CD14-positive monocyte (primary cell): ENCODE measurements around the gene STK11. TPM values are rescaled to one million over a fixed set of nuclear protein-coding genes. Genes with fewer than 3 reads are reported as not detected.

Experiments
- DNase-seq, 3 donors: peaks; one replicate each; pipeline ENCODE4 v3.0.0-alpha.2; 2011 to 2022
- H2AFZ ChIP-seq: 2 replicates; pipeline ENCODE4 v1.6.0; 2012; ENCODE audit warnings: mild to moderate bottlenecking, low read depth, low read length, inconsistent platforms; ENCODE audit not compliant: insufficient read depth, poor library complexity, severe bottlenecking
- H3K27ac ChIP-seq, 2 donors: 1 replicate in 1 of 2; 2 replicates in 1 of 2; pipeline ENCODE4 v1.5.1; 2012 to 2013; ENCODE audit warnings: low read length in 2 of 2, control low read depth in 1 of 2, inconsistent platforms in 1 of 2, low read depth in 1 of 2, mild to moderate bottlenecking in 1 of 2
- H3K27me3 ChIP-seq, 2 donors: one replicate each; pipeline versions ENCODE4 v1.6.0 to v1.6.1; 2011 to 2013; ENCODE audit warnings: low read length in 2 of 2; ENCODE audit not compliant: control insufficient read depth in 2 of 2, insufficient read depth in 2 of 2
- H3K36me3 ChIP-seq, 2 donors: replicated peaks in 1 of 2; 1 replicate in 1 of 2; 2 replicates in 1 of 2; pipeline versions ENCODE4 v1.5.1 to v1.6.1; 2012 to 2013; ENCODE audit warnings: low read length in 2 of 2, control low read depth in 1 of 2, inconsistent platforms in 1 of 2, mild to moderate bottlenecking in 1 of 2; ENCODE audit not compliant: insufficient read depth in 2 of 2, control insufficient read depth in 1 of 2
- H3K4me1 ChIP-seq, 2 donors: 1 replicate in 1 of 2; 2 replicates in 1 of 2; pipeline versions ENCODE4 v1.5.1 to v1.6.1; 2012 to 2013; ENCODE audit warnings: low read length in 2 of 2, control low read depth in 1 of 2, inconsistent platforms in 1 of 2, mild to moderate bottlenecking in 1 of 2, moderate library complexity in 1 of 2; ENCODE audit not compliant: insufficient read depth in 2 of 2, control insufficient read depth in 1 of 2
- H3K4me2 ChIP-seq: replicated peaks from 2 replicates; pipeline ENCODE3; 2012; ENCODE audit warnings: low read length, moderate library complexity, mild to moderate bottlenecking; ENCODE audit not compliant: poor library complexity, severe bottlenecking; ENCODE audit errors: extremely low read depth
- H3K4me3 ChIP-seq, 3 experiments: fragments of 200-600 bp in 1 of 3; sonication (generic) in 1 of 3; replicated peaks in 1 of 3; 1 replicate in 2 of 3; 2 replicates in 1 of 3; pipeline ENCODE4 v1.5.1; 2011 to 2013; ENCODE audit warnings: low read length in 3 of 3, mild to moderate bottlenecking in 3 of 3, control low read depth in 2 of 3, low read depth in 2 of 3, inconsistent platforms in 1 of 3, moderate library complexity in 1 of 3
- H3K79me2 ChIP-seq: 2 replicates; pipeline ENCODE4 v1.6.0; 2012; ENCODE audit warnings: mild to moderate bottlenecking, control low read depth, inconsistent platforms, low read length, moderate library complexity; ENCODE audit not compliant: insufficient read depth
- H3K9ac ChIP-seq: 2 replicates; pipeline ENCODE4 v1.6.0; 2017; ENCODE audit warnings: low read length, mild to moderate bottlenecking; ENCODE audit not compliant: insufficient read depth, poor library complexity, severe bottlenecking
- H3K9me3 ChIP-seq, 2 donors: replicated peaks in 1 of 2; 1 replicate in 1 of 2; 2 replicates in 1 of 2; pipeline versions ENCODE4 v1.5.1 to v1.6.1; 2012 to 2013; ENCODE audit warnings: low read length in 2 of 2, control low read depth in 1 of 2; ENCODE audit not compliant: control insufficient read depth in 1 of 2, insufficient read depth in 1 of 2
- H4K20me1 ChIP-seq: 2 replicates; pipeline ENCODE4 v1.6.0; 2012; ENCODE audit warnings: mild to moderate bottlenecking, low read length, control low read depth, moderate library complexity; ENCODE audit not compliant: insufficient read depth
- H3K27ac Mint-ChIP-seq, 7 donors: one replicate each; pipeline ENCODE4 v1.8.0; 2020; ENCODE audit warnings: mild to moderate bottlenecking in 7 of 7, mixed read lengths in 7 of 7, moderate library complexity in 6 of 7, inconsistent platforms in 2 of 7
- H3K27me3 Mint-ChIP-seq, 3 donors: one replicate each; pipeline ENCODE4 v1.8.0; 2021 to 2022; ENCODE audit warnings: low read depth in 3 of 3, mild to moderate bottlenecking in 3 of 3, mixed read lengths in 3 of 3, moderate library complexity in 3 of 3, inconsistent platforms in 1 of 3
- H3K36me3 Mint-ChIP-seq, 2 donors: one replicate each; pipeline ENCODE4 v1.8.0; 2020; ENCODE audit warnings: mixed read lengths in 2 of 2, inconsistent platforms in 1 of 2, mild to moderate bottlenecking in 1 of 2
- H3K4me1 Mint-ChIP-seq: one replicate; pipeline ENCODE4 v1.8.0; 2020; ENCODE audit warnings: mild to moderate bottlenecking, mixed read lengths
- H3K4me3 Mint-ChIP-seq, 2 donors: one replicate each; pipeline ENCODE4 v1.8.0; 2020; ENCODE audit warnings: mild to moderate bottlenecking in 2 of 2, mixed read lengths in 2 of 2, moderate library complexity in 1 of 2
- H3K9me3 Mint-ChIP-seq, 7 donors: one replicate each; pipeline ENCODE4 v1.8.0; 2020 to 2022; ENCODE audit warnings: mixed read lengths in 7 of 7, mild to moderate bottlenecking in 6 of 7, moderate library complexity in 6 of 7, inconsistent platforms in 2 of 7
- WGBS: methylation state at CpG from one replicate; pipeline ENCODE4 v1.1.5; 2013; ENCODE audit warnings: missing lambda C conversion rate; ENCODE audit not compliant: insufficient coverage; 5-methylcytosine and 5-hydroxymethylcytosine counted together
- intact Hi-C, 2 donors: fragments of 100-400 bp; cut with micrococcal nuclease; formaldehyde crosslinking; loops; one replicate each; pipeline versions ENCODE4 v1.15.0 to v1.15.1; 2023
- polyA plus RNA-seq, 3 donors: library from polyadenylated mRNA; depleted of rRNA in 1 of 3; unstranded in 2 of 3; stranded (reverse) in 1 of 3; fragments of 300-500 nt in 2 of 3; fragments of >200 nt in 1 of 3; fragmentation: Illumina TruSeq in 2 of 3; gene quantifications; 1 replicate in 2 of 3; 2 replicates in 1 of 3; pipeline ENCODE4 v1.2.3, GENCODE V29; 2012 to 2021
- TF ChIP-seq, protein P1 (sequence below): fragments of 200-600 bp; IDR thresholded peaks from one replicate; pipeline ENCODE4 v1.8.0; 2022; ENCODE audit warnings: antibody characterized with exemption, mild to moderate bottlenecking

The STK11 gene
- polyA plus RNA-seq, 3 donors = 6.2 to 72.1 (median 15.4) TPM

DNA sequence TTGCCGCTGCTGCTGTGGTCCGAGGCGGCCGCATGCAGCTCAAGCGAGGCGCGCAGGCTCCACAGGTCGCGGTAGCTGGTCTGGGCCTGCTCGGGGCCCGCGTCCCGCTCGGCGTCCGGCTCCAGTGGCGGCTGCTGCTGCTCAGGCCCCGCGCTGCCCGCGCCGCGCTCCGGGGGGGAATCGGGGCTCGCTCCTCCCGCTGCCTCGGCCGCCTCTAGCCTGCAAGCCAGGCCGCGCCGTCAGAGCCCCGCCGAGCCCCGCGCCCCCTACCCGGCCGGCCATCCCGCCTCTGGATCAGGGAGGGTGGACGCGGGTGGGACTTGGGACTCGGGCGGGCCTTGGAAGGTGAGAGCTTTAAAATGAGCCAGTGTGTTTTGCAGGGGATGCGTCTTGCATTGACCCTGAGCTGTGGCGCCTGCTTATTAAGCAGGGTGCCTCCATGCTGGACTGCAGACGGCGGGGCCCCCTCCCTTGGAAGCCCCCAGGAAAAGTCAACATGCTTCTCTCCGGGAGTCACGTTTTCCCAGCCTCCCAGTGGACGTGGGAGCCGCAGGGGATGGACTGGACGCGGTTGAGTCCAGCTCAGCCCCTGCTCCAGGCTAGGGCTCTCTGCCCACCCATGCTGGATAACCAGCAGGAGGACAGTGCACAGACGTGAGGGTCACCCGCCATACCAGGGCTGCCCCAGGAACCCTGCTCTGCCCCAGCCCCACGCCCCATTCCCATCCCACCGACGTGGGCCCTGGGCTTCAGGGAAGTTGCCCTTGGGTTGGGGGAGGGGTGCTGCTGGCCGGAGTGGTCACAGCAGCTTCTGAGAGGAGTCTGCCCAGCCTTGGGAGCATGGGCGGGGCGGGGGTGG, 24.6 kb downstream of the STK11 start:
- 93% methylated on average over 48 of the region's 61 CpGs for WGBS
- H3K27ac ChIP-seq = no peak overlapping the region
- DNase-seq = no peak
- Mint-ChIP-seq H3K27ac (no peak overlapping the region), H3K4me1 (peaks cover 6% of the 10 kb centered on the region), H3K36me3 (peaks cover 5 to 12% of the 10 kb centered on the region in 2 donors), H3K27me3 (peaks cover 5 to 9% (median 5%) of the 10 kb centered on the region in 3 donors), H3K9me3 (peaks cover 0 to 10% (median 3%) of the 10 kb centered on the region in 7 donors), H3K4me3 (no peak overlapping the region)
- H3K4me1 ChIP-seq = no peaks in the 10 kb centered on the region
- no peak overlapping the region for H2AFZ ChIP-seq
- H3K4me3 ChIP-seq = no peak overlapping the region
- H3K9ac ChIP-seq = no peak overlapping the region
- peaks cover 10 to 27% of the 10 kb centered on the region in 2 donors for H3K36me3 ChIP-seq
- intact Hi-C loops = no loop called here
- H3K4me2 ChIP-seq = no peak overlapping the region
- peaks cover 0 to under 1% of the 10 kb centered on the region in 2 donors for H3K27me3 ChIP-seq
- peaks cover 14% of the 10 kb centered on the region for H4K20me1 ChIP-seq
- H3K9me3 ChIP-seq = no peaks in the 10 kb centered on the region
- H3K79me2 ChIP-seq = no peaks in the 10 kb centered on the region
- TF ChIP-seq, protein P1, sequence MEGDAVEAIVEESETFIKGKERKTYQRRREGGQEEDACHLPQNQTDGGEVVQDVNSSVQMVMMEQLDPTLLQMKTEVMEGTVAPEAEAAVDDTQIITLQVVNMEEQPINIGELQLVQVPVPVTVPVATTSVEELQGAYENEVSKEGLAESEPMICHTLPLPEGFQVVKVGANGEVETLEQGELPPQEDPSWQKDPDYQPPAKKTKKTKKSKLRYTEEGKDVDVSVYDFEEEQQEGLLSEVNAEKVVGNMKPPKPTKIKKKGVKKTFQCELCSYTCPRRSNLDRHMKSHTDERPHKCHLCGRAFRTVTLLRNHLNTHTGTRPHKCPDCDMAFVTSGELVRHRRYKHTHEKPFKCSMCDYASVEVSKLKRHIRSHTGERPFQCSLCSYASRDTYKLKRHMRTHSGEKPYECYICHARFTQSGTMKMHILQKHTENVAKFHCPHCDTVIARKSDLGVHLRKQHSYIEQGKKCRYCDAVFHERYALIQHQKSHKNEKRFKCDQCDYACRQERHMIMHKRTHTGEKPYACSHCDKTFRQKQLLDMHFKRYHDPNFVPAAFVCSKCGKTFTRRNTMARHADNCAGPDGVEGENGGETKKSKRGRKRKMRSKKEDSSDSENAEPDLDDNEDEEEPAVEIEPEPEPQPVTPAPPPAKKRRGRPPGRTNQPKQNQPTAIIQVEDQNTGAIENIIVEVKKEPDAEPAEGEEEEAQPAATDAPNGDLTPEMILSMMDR = no peak

GRCh38 chr19:1230783-1231489, 25.4 kb downstream of the STK11 start:
- Histone ChIP-seq H3K9ac (no peak overlapping the region), H3K79me2 (no peaks in the 10 kb centered on the region), H4K20me1 (peaks cover 7% of the 10 kb centered on the region), H3K36me3 (peaks cover 7 to 22% of the 10 kb centered on the region in 2 donors), H3K4me1 (no peaks in the 10 kb centered on the region), H3K9me3 (no peaks in the 10 kb centered on the region), H3K4me2 (no peak overlapping the region), H3K4me3 (no peak overlapping the region), H2AFZ (no peak overlapping the region), H3K27me3 (peaks cover 0 to 8% of the 10 kb centered on the region in 2 donors), H3K27ac (no peak overlapping the region)
- peaks cover 5 to 11% of the 10 kb centered on the region in 2 donors for H3K36me3 Mint-ChIP-seq
- peaks cover 9 to 17% (median 13%) of the 10 kb centered on the region in 3 donors for H3K27me3 Mint-ChIP-seq
- H3K9me3 Mint-ChIP-seq = peaks cover 0 to 10% (median 3%) of the 10 kb centered on the region in 7 donors
- no peak for DNase-seq
- H3K27ac Mint-ChIP-seq = no peak overlapping the region
- H3K4me1 Mint-ChIP-seq = peaks cover 6% of the 10 kb centered on the region
- intact Hi-C loops = no loop called here
- TF ChIP-seq, protein P1 = no peak
- H3K4me3 Mint-ChIP-seq = no peak overlapping the region
- 81% methylated on average over 25 of the region's 38 CpGs for WGBS
